Astrocyte (in vitro differentiated cells and primary cell): ENCODE measurements around the gene RABGGTA. TPM values are rescaled to one million over a fixed set of nuclear protein-coding genes. Genes with fewer than 3 reads are reported as not detected.
A peak's percentile ranks its signal among the peaks of the same experiment; 100 is the strongest.

Experiments used
- DNase-seq: peaks from one replicate; pipeline ENCODE4 v3.0.0-alpha.2; 2010; ENCODE audit warnings: low read depth
- FAIRE-seq: peaks from 2 replicates; lab custom pipeline; 2011; peaks lifted over from hg19 to GRCh38; lab: Jason Lieb, UNC
- H2AFZ ChIP-seq: 2 replicates; pipeline ENCODE4 v1.6.0; 2012; ENCODE audit warnings: low read depth, low read length, inconsistent platforms
- H3K27ac ChIP-seq: 2 replicates; pipeline ENCODE4 v1.5.1; 2011; ENCODE audit warnings: low read depth, low read length, inconsistent platforms
- H3K27me3 ChIP-seq: 2 replicates; pipeline ENCODE4 v1.6.0; 2011; ENCODE audit warnings: low read length, inconsistent platforms; ENCODE audit not compliant: insufficient read depth
- H3K36me3 ChIP-seq: 2 replicates; pipeline ENCODE4 v1.5.1; 2011; ENCODE audit warnings: low read length, inconsistent platforms; ENCODE audit not compliant: insufficient read depth
- H3K4me1 ChIP-seq: 2 replicates; pipeline ENCODE4 v1.5.1; 2011; ENCODE audit warnings: low read length, inconsistent platforms; ENCODE audit not compliant: insufficient read depth
- H3K4me2 ChIP-seq: 2 replicates; pipeline ENCODE4 v1.6.0; 2012; ENCODE audit warnings: low read length, inconsistent platforms
- H3K4me3 ChIP-seq: 2 replicates; pipeline ENCODE4 v1.5.1; 2011; ENCODE audit warnings: low read depth, mild to moderate bottlenecking, low read length, inconsistent platforms; ENCODE audit not compliant: insufficient read depth
- H3K79me2 ChIP-seq: 2 replicates; pipeline ENCODE4 v1.6.0; 2012; ENCODE audit warnings: mild to moderate bottlenecking, low read length, inconsistent platforms; ENCODE audit not compliant: insufficient read depth
- H3K9ac ChIP-seq: 2 replicates; pipeline ENCODE4 v1.6.0; 2012; ENCODE audit warnings: mild to moderate bottlenecking, low read length, inconsistent platforms
- H3K9me3 ChIP-seq: 2 replicates; pipeline ENCODE4 v1.5.1; 2012; ENCODE audit warnings: low read depth, mild to moderate bottlenecking, low read length, inconsistent platforms; ENCODE audit not compliant: insufficient read depth
- H4K20me1 ChIP-seq: 2 replicates; pipeline ENCODE4 v1.6.0; 2012; ENCODE audit warnings: low read length, inconsistent platforms; ENCODE audit not compliant: insufficient read depth
- H3K27ac Mint-ChIP-seq: one replicate; pipeline ENCODE4 v1.8.0; 2021; ENCODE audit warnings: mild to moderate bottlenecking, mixed read lengths; ENCODE audit not compliant: unreplicated experiment
- H3K27me3 Mint-ChIP-seq: one replicate; pipeline ENCODE4 v1.8.0; 2021; ENCODE audit warnings: low read depth, mixed read lengths; ENCODE audit not compliant: unreplicated experiment
- H3K36me3 Mint-ChIP-seq: one replicate; pipeline ENCODE4 v1.8.0; 2021; ENCODE audit warnings: low read depth, mixed read lengths; ENCODE audit not compliant: unreplicated experiment
- H3K4me1 Mint-ChIP-seq: one replicate; pipeline ENCODE4 v1.8.0; 2021; ENCODE audit warnings: low read depth, mixed read lengths; ENCODE audit not compliant: unreplicated experiment
- H3K4me3 Mint-ChIP-seq: one replicate; pipeline ENCODE4 v1.8.0; 2021; ENCODE audit warnings: mild to moderate bottlenecking, moderate library complexity, mixed read lengths; ENCODE audit not compliant: unreplicated experiment
- H3K9me3 Mint-ChIP-seq: one replicate; pipeline ENCODE4 v1.8.0; 2021; ENCODE audit warnings: mild to moderate bottlenecking, mixed read lengths; ENCODE audit not compliant: unreplicated experiment
- CTCF ChIP-seq: IDR thresholded peaks from 2 replicates; pipeline ENCODE4 v1.5.1; 2011; ENCODE audit warnings: low read depth, mild to moderate bottlenecking, inconsistent platforms, low read length, moderate library complexity; ENCODE audit not compliant: insufficient read depth
- EZH2 ChIP-seq: IDR thresholded peaks from 2 replicates; pipeline ENCODE4 v1.6.1; 2012; ENCODE audit warnings: mild to moderate bottlenecking, low read length, inconsistent platforms; ENCODE audit not compliant: insufficient read depth
- total RNA-seq: library from RNA; stranded (reverse); gene quantifications from 2 replicates; pipeline ENCODE4 v1.2.1, GENCODE V29; 2021

RABGGTA gene
- total RNA-seq, 1 donor from 2014 or later = 27.3 TPM

- Histone ChIP-seq H3K4me3 (no peak overlapping the region), H4K20me1 (peaks cover 12% of the 10 kb centered on the region), H3K4me2 (no peak overlapping the region), H2AFZ (peak overlapping the region; percentile 52), H3K27me3 (peaks cover 31% of the 10 kb centered on the region), H3K27ac (no peak overlapping the region), H3K9ac (no peak overlapping the region), H3K36me3 (no peaks in the 10 kb centered on the region), H3K4me1 (peaks cover 12% of the 10 kb centered on the region), H3K9me3 (no peaks in the 10 kb centered on the region), H3K79me2 (no peaks in the 10 kb centered on the region)
- DNase-seq (no peak), FAIRE-seq (no peak)
- H3K27ac Mint-ChIP-seq = no peak overlapping the region
- H3K4me1 Mint-ChIP-seq = peaks cover 7% of the 10 kb centered on the region
- peaks cover 5% of the 10 kb centered on the region for H3K36me3 Mint-ChIP-seq
- H3K4me3 Mint-ChIP-seq = no peak overlapping the region
- peaks cover 2% of the 10 kb centered on the region for H3K9me3 Mint-ChIP-seq
- H3K27me3 Mint-ChIP-seq = peaks cover 27% of the 10 kb centered on the region
- no peak for TF ChIP-seq EZH2
- TF ChIP-seq CTCF = no peak
These were observed 45.2 kb upstream of the RABGGTA start for GRCh38 chr14:24316597-24316950.

DNA sequence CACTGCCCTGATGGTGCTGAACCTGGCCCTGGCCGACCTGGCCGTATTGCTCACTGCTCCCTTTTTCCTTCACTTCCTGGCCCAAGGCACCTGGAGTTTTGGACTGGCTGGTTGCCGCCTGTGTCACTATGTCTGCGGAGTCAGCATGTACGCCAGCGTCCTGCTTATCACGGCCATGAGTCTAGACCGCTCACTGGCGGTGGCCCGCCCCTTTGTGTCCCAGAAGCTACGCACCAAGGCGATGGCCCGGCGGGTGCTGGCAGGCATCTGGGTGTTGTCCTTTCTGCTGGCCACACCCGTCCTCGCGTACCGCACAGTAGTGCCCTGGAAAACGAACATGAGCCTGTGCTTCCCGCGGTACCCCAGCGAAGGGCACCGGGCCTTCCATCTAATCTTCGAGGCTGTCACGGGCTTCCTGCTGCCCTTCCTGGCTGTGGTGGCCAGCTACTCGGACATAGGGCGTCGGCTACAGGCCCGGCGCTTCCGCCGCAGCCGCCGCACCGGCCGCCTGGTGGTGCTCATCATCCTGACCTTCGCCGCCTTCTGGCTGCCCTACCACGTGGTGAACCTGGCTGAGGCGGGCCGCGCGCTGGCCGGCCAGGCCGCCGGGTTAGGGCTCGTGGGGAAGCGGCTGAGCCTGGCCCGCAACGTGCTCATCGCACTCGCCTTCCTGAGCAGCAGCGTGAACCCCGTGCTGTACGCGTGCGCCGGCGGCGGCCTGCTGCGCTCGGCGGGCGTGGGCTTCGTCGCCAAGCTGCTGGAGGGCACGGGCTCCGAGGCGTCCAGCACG lies 44.6 kb upstream of the RABGGTA start:
- DNase-seq = no peak
- H3K27me3 Mint-ChIP-seq = peaks cover 27% of the 10 kb centered on the region
- no peaks in the 10 kb centered on the region for H3K36me3 ChIP-seq
- peaks cover 29% of the 10 kb centered on the region for H3K27me3 ChIP-seq
- H3K9ac ChIP-seq = no peak overlapping the region
- FAIRE-seq = no peak
- H3K9me3 Mint-ChIP-seq = peaks cover 2% of the 10 kb centered on the region
- peaks cover 12% of the 10 kb centered on the region for H4K20me1 ChIP-seq
- H3K27ac Mint-ChIP-seq = no peak overlapping the region
- H3K4me1 Mint-ChIP-seq = peaks cover 6% of the 10 kb centered on the region
- TF ChIP-seq CTCF = no peak
- peak; percentile 37 for TF ChIP-seq EZH2
- no peak overlapping the region for H3K4me2 ChIP-seq
- peak overlapping the region; percentile 52 for H2AFZ ChIP-seq
- H3K4me3 ChIP-seq = no peak overlapping the region
- H3K27ac ChIP-seq = no peak overlapping the region
- no peak overlapping the region for H3K4me3 Mint-ChIP-seq
- no peaks in the 10 kb centered on the region for H3K79me2 ChIP-seq
- peaks cover 5% of the 10 kb centered on the region for H3K36me3 Mint-ChIP-seq
- peaks cover 15% of the 10 kb centered on the region for H3K4me1 ChIP-seq
- no peaks in the 10 kb centered on the region for H3K9me3 ChIP-seq

- peaks cover 14% of the 10 kb centered on the region for H4K20me1 ChIP-seq
These were observed 43.9 kb upstream of the RABGGTA start for GRCh38 chr14:24315243-24315806.

More at GRCh38 chr14:24315243-24315806, 43.9 kb upstream of the RABGGTA start:
- Mint-ChIP-seq H3K9me3 (peaks cover 2% of the 10 kb centered on the region), H3K27me3 (peaks cover 25% of the 10 kb centered on the region), H3K27ac (no peak overlapping the region), H3K36me3 (peaks cover 5% of the 10 kb centered on the region), H3K4me3 (no peak overlapping the region), H3K4me1 (peaks cover 6% of the 10 kb centered on the region)
- FAIRE-seq (no peak), DNase-seq (no peak)
- H3K27ac ChIP-seq = no peak overlapping the region
- H3K9ac ChIP-seq = no peak overlapping the region
- H3K4me3 ChIP-seq = no peak overlapping the region
- H3K27me3 ChIP-seq = peaks cover 26% of the 10 kb centered on the region
- H3K9me3 ChIP-seq = no peaks in the 10 kb centered on the region
- no peaks in the 10 kb centered on the region for H3K36me3 ChIP-seq
- no peak overlapping the region for H3K4me2 ChIP-seq
- H3K79me2 ChIP-seq = no peaks in the 10 kb centered on the region
- TF ChIP-seq CTCF (no peak), EZH2 (no peak)
- H3K4me1 ChIP-seq = peaks cover 22% of the 10 kb centered on the region
- no peak overlapping the region for H2AFZ ChIP-seq
